Activated naive CD8-positive, alpha-beta T cell treated with anti-CD3 and anti-CD28 coated beads, Interleukin-2, amount 50 U/mL, for 16 hours (primary cell): ENCODE measurements around the gene RUBCNL.
"Not testable (repeated sequence)": the region's sequence is repeated elsewhere in the genome, so short reads cannot be mapped to it uniquely, and the experiment has no call there.

ENCODE experiments used
- DNase-seq: peaks from one replicate; pipeline ENCODE4 v3.0.0-alpha.2; 2020; ENCODE audit warnings: low read depth, low spot score

RUBCNL gene

GRCh38 chr13:46373623-46374022 is 13.4 kb downstream of the RUBCNL start:
- DNase-seq, result no peak

GRCh38 chr13:46372938-46373337 is 14.1 kb downstream of the RUBCNL start:
- not testable (repeated sequence) for DNase-seq

GRCh38 chr13:46372071-46372470 is 15.0 kb downstream of the RUBCNL start:
- DNase-seq, result no peak

- DNase-seq, result no peak
Measured at GRCh38 chr13:46369506-46370277, 17.4 kb downstream of the RUBCNL start.

GRCh38 chr13:46367617-46368327 is 19.3 kb downstream of the RUBCNL start:
- no peak for DNase-seq

GRCh38 chr13:46361276-46361934 is 25.6 kb downstream of the RUBCNL start:
- DNase-seq, result no peak

- DNase-seq, result no peak
Measured at GRCh38 chr13:46360604-46361003, 26.4 kb downstream of the RUBCNL start.

GRCh38 chr13:46359714-46360113 is 27.3 kb downstream of the RUBCNL start:
- DNase-seq, result no peak

- DNase-seq, result no peak
Measured at GRCh38 chr13:46355901-46356590, 31.0 kb downstream of the RUBCNL start.

GRCh38 chr13:46355088-46355468 is 32.0 kb downstream of the RUBCNL start:
- DNase-seq, result no peak

- DNase-seq, result no peak
Measured at GRCh38 chr13:46354156-46355087, 32.6 kb downstream of the RUBCNL start.

GRCh38 chr13:46352805-46353204 is 34.2 kb downstream of the RUBCNL start:
- no peak for DNase-seq

- DNase-seq, result no peak
Measured at GRCh38 chr13:46350003-46350402, 37.0 kb downstream of the RUBCNL start.

- DNase-seq, result no peak
Measured at GRCh38 chr13:46348961-46349360, 38.1 kb downstream of the RUBCNL start.

GRCh38 chr13:46347277-46347676 is 39.8 kb downstream of the RUBCNL start:
- no peak for DNase-seq

- DNase-seq, result no peak
Measured at GRCh38 chr13:46345866-46346265, 41.2 kb downstream of the RUBCNL start.

- no peak for DNase-seq
Measured at GRCh38 chr13:46345398-46345797, 41.7 kb downstream of the RUBCNL start.

- DNase-seq, result no peak
Measured at GRCh38 chr13:46343279-46343994, 43.6 kb downstream of the RUBCNL start.

- DNase-seq, result no peak
Measured at GRCh38 chr13:46342538-46342937, 44.5 kb downstream of the RUBCNL start.

GRCh38 chr13:46341112-46341711 is 45.8 kb downstream of the RUBCNL start:
- DNase-seq, result no peak
